ENCODE measurements around the gene TFF3.

TFF3 gene

DNA sequence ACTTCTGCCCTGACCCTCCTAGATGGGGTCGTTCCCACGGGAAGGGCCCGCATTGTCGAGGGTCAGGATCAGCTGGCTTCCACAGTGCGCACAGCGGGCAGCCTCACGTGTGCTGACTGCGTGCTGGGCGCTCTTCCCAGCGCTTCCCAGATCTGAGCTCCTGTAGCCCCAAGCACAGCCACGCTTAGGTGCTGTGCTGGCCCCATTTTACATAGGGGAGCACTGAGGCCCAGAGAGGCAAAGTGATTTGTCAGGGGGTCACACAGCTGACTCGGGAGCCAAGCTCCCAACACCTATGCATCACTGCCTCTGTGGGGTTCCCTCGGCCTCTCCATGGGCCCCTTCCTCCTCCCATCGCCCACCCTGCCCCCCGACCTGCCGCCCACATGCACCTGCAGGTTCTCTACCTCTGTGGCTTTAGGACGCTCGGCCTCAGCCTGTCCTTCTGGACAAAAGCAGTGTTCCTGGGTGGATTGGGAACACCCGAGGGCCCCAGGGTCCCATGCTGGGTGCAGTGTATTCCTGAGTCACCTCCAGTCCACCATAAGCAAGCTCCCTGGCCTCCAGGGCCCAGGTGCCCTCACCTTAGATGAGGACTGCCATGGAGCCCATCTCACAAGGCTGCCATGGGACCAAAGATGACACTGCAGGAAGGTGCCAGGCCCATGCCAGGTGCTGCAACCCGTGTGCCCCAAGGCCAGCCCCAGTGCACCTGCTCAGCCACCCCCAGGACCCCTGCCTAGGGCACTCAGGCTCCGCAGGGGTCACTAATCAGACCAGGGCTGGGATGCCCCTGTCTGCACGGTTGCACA is 23.3 kb downstream of the TFF3 start:
- Histone ChIP-seq H3K9ac (ENCODE audit: low read depth in 1 of 2, low read length in 2 of 2) (no peak overlapping the region), H3K4me1 (ENCODE audit: control insufficient read depth in 2 of 2, insufficient read depth in 2 of 2, low read length in 2 of 2) (no peaks in the 10 kb centered on the region), H3K4me3 (ENCODE audit: low read length in 2 of 2) (no peak overlapping the region), H3K36me3 (ENCODE audit: control insufficient read depth in 2 of 2, insufficient read depth in 2 of 2, low read length in 2 of 2) (peaks cover 37 to 48% of the 10 kb centered on the region in 2 donors), H3K9me3 (ENCODE audit: control insufficient read depth in 2 of 2, low read length in 2 of 2) (no peaks in the 10 kb centered on the region), H3K27me3 (ENCODE audit: control insufficient read depth in 2 of 2, insufficient read depth in 2 of 2, low read length in 2 of 2) (no peaks in the 10 kb centered on the region), H3K27ac (ENCODE audit: low read depth in 2 of 2, low read length in 2 of 2) (no peak overlapping the region)

DNA sequence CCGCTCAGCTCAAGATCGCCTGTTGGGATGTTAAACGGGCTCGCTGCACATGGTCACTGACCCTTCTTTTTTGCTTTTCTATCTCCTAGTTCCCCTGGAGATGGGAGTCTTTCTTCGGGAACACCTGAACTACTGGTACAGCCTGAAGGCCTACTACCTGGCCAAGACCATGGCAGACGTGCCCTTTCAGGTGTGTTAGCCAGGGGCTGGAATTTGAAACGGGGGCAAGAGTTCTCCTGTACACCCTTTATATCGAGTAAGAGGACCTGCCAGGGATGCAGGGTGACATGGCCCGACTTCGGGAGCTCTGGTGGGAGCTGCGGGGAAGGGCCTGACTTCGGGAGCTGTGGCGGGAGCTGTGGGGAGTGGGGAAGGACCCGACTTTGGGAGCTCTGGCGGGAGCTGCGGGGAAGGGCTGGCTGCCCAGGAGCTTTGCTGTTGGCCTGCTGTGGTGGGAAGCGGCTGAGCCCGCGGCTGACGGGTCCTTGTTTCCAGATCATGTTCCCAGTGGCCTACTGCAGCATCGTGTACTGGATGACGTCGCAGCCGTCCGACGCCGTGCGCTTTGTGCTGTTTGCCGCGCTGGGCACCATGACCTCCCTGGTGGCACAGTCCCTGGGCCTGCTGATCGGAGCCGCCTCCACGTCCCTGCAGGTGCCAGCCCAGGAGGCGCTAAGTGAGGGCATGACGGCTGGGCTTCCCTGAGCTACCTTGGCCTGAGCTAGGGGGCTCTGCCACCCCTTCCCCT is 24.0 kb downstream of the TFF3 start:
- peaks cover 42 to 53% of the 10 kb centered on the region in 2 donors for H3K36me3 ChIP-seq (ENCODE audit: control insufficient read depth in 2 of 2, insufficient read depth in 2 of 2, low read length in 2 of 2)

DNA sequence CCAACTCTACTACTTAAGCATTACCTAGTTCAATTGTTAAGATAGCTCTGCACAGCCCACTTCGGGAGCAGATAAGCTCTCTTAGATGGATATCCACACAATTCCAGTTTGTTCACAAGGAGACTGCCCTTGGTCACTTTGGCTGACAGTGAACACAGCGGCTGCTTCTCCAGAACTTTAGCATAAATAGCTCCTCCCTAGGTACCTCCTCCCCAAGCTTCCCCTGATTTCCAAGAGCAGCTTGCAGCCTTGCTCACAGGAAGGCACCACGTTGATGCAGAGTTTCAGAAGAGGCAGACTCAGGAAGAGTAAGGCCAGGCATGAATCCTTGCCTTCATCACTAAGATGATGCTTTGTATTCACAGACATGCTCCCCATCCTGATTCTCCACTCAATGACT is 24.7 kb downstream of the TFF3 start:
- peaks cover 42 to 56% of the 10 kb centered on the region in 2 donors for H3K36me3 ChIP-seq (ENCODE audit: control insufficient read depth in 2 of 2, insufficient read depth in 2 of 2, low read length in 2 of 2)
- no peaks in the 10 kb centered on the region for H3K4me1 ChIP-seq (ENCODE audit: control insufficient read depth in 2 of 2, insufficient read depth in 2 of 2, low read length in 2 of 2)
- no peak overlapping the region for H3K4me3 ChIP-seq (ENCODE audit: low read length in 2 of 2)
- H3K27me3 ChIP-seq (ENCODE audit: control insufficient read depth in 2 of 2, insufficient read depth in 2 of 2, low read length in 2 of 2) = no peaks in the 10 kb centered on the region
- H3K27ac ChIP-seq (ENCODE audit: low read depth in 2 of 2, low read length in 2 of 2) = no peak overlapping the region
- H3K9ac ChIP-seq (ENCODE audit: low read depth in 1 of 2, low read length in 2 of 2) = no peak overlapping the region
- H3K9me3 ChIP-seq (ENCODE audit: control insufficient read depth in 2 of 2, low read length in 2 of 2) = no peaks in the 10 kb centered on the region

More for the DNA sequence above, 24.0 kb downstream of the TFF3 start:
- Histone ChIP-seq H3K27me3 (ENCODE audit: control insufficient read depth in 2 of 2, insufficient read depth in 2 of 2, low read length in 2 of 2) (no peaks in the 10 kb centered on the region), H3K4me3 (ENCODE audit: low read length in 2 of 2) (no peak overlapping the region), H3K27ac (ENCODE audit: low read depth in 2 of 2, low read length in 2 of 2) (no peak overlapping the region), H3K9ac (ENCODE audit: low read depth in 1 of 2, low read length in 2 of 2) (no peak overlapping the region), H3K4me1 (ENCODE audit: control insufficient read depth in 2 of 2, insufficient read depth in 2 of 2, low read length in 2 of 2) (no peaks in the 10 kb centered on the region), H3K9me3 (ENCODE audit: control insufficient read depth in 2 of 2, low read length in 2 of 2) (no peaks in the 10 kb centered on the region)

DNA sequence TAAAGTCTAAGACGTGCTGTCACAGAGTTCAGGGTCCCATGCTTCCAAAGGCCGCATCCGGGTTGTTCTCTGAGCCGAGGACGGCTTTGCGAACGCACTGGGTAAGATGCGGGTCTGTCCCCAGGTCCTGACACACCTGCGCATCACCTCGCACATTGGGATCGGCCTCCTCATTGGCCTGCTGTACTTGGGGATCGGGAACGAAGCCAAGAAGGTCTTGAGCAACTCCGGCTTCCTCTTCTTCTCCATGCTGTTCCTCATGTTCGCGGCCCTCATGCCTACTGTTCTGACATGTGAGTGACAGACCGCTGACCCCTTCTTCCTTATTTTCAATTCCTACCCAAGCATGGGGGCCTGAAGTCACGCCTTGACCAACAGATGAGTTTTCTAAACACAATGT is 25.3 kb downstream of the TFF3 start:
- H3K36me3 ChIP-seq (ENCODE audit: control insufficient read depth in 2 of 2, insufficient read depth in 2 of 2, low read length in 2 of 2) = peaks cover 42 to 57% of the 10 kb centered on the region in 2 donors

DNA sequence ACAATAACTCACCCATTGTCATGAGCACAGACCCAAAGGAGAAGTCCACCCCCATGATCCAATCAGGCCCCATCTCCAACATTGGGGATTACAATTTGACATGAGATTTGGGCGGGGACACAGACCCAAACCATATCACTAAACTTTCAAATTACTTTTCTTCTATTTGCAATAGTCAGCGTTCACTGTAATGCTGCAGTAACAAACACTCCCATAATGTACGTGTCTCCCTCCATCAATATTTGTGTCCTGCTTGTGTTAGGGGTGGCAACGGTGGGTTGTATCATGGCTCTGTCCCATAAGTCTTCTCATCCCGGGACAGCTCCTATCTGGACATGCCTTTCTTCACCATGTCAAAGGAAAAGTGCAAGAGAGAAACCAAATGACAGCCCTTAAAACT is 26.2 kb downstream of the TFF3 start:
- no peaks in the 10 kb centered on the region for H3K4me1 ChIP-seq (ENCODE audit: control insufficient read depth in 2 of 2, insufficient read depth in 2 of 2, low read length in 2 of 2)
- H3K36me3 ChIP-seq (ENCODE audit: control insufficient read depth in 2 of 2, insufficient read depth in 2 of 2, low read length in 2 of 2) = peaks cover 44 to 55% of the 10 kb centered on the region in 2 donors
- H3K9ac ChIP-seq (ENCODE audit: low read depth in 1 of 2, low read length in 2 of 2) = no peak overlapping the region
- H3K27me3 ChIP-seq (ENCODE audit: control insufficient read depth in 2 of 2, insufficient read depth in 2 of 2, low read length in 2 of 2) = no peaks in the 10 kb centered on the region
- H3K27ac ChIP-seq (ENCODE audit: low read depth in 2 of 2, low read length in 2 of 2) = no peak overlapping the region
- no peaks in the 10 kb centered on the region for H3K9me3 ChIP-seq (ENCODE audit: control insufficient read depth in 2 of 2, low read length in 2 of 2)
- H3K4me3 ChIP-seq (ENCODE audit: low read length in 2 of 2) = no peak overlapping the region

More for the DNA sequence above, 25.3 kb downstream of the TFF3 start:
- H3K27ac ChIP-seq (ENCODE audit: low read depth in 2 of 2, low read length in 2 of 2) = no peak overlapping the region
- H3K27me3 ChIP-seq (ENCODE audit: control insufficient read depth in 2 of 2, insufficient read depth in 2 of 2, low read length in 2 of 2) = no peaks in the 10 kb centered on the region
- no peak overlapping the region for H3K9ac ChIP-seq (ENCODE audit: low read depth in 1 of 2, low read length in 2 of 2)
- H3K4me3 ChIP-seq (ENCODE audit: low read length in 2 of 2) = no peak overlapping the region
- H3K9me3 ChIP-seq (ENCODE audit: control insufficient read depth in 2 of 2, low read length in 2 of 2) = no peaks in the 10 kb centered on the region
- no peaks in the 10 kb centered on the region for H3K4me1 ChIP-seq (ENCODE audit: control insufficient read depth in 2 of 2, insufficient read depth in 2 of 2, low read length in 2 of 2)

DNA sequence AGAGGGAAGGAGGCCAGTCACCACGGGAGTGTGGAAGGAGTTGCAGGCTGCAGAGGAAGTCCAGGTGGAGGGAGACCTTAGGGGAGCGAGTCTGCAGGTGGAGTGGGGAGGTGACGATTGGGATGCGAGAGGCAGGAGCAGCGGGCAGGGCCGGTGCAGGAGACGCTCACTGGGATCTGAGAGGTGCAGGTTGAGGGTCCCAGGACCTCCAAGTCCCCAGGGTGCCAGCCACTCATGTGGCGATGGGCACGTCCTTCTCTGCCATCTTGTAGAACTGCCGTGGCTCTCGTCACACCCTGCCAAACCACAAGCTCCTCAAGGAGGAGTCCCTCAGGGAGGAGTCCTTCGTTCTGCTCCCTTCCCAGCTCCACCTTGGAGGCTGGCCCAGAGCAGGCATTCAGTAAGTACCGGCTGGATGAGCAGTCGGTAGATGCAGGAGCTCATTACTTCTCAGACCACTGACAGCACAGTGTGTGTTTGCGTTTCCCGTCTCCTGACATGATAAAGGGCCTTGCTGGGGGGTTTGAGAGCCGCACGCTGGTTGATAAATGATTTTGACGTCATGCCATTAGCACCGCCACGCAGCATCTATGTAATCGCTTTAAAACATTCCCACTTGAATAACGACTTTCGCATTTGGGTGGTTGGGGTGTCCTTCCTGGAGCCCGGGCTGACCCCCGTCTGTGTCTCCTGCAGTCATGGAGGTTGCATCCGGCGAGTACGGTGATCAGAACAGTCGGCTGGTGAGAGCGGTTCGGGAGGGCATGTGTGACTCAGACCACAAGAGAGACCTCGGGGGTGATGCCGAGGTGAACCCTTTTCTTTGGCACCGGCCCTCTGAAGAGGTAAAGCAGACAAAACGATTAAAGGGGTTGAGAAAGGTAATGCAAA is 27.8 kb downstream of the TFF3 start:
- Histone ChIP-seq H3K36me3 (ENCODE audit: control insufficient read depth in 2 of 2, insufficient read depth in 2 of 2, low read length in 2 of 2) (peaks cover 35 to 52% of the 10 kb centered on the region in 2 donors), H3K9ac (ENCODE audit: low read depth in 1 of 2, low read length in 2 of 2) (no peak overlapping the region), H3K27ac (ENCODE audit: low read depth in 2 of 2, low read length in 2 of 2) (no peak overlapping the region), H3K4me3 (ENCODE audit: low read length in 2 of 2) (no peak overlapping the region), H3K4me1 (ENCODE audit: control insufficient read depth in 2 of 2, insufficient read depth in 2 of 2, low read length in 2 of 2) (no peaks in the 10 kb centered on the region), H3K27me3 (ENCODE audit: control insufficient read depth in 2 of 2, insufficient read depth in 2 of 2, low read length in 2 of 2) (no peaks in the 10 kb centered on the region), H3K9me3 (ENCODE audit: control insufficient read depth in 2 of 2, low read length in 2 of 2) (no peaks in the 10 kb centered on the region)

DNA sequence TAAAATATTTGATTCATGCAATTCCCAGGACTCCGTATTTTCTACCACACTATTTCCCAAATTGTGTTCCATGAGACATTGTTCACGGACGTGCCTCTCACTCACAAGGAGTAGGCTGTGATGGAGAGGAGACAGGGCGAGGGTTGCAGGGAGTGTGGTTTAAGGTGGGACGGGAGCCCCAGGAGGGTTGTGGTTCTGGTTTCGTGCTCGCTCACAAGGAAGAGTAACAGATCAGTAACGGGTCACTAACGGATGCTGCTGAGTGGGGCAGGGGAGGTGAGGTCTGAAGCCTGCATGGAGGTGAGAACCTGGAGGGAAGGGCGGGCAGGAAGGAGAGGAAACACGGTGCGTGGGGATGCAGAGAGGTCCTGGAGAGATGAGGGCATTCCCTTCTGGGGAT is 28.8 kb downstream of the TFF3 start:
- no peak overlapping the region for H3K4me3 ChIP-seq (ENCODE audit: low read length in 2 of 2)
- no peak overlapping the region for H3K9ac ChIP-seq (ENCODE audit: low read depth in 1 of 2, low read length in 2 of 2)
- no peaks in the 10 kb centered on the region for H3K27me3 ChIP-seq (ENCODE audit: control insufficient read depth in 2 of 2, insufficient read depth in 2 of 2, low read length in 2 of 2)
- H3K27ac ChIP-seq (ENCODE audit: low read depth in 2 of 2, low read length in 2 of 2) = no peak overlapping the region
- peaks cover 36 to 52% of the 10 kb centered on the region in 2 donors for H3K36me3 ChIP-seq (ENCODE audit: control insufficient read depth in 2 of 2, insufficient read depth in 2 of 2, low read length in 2 of 2)
- H3K9me3 ChIP-seq (ENCODE audit: control insufficient read depth in 2 of 2, low read length in 2 of 2) = no peaks in the 10 kb centered on the region
- H3K4me1 ChIP-seq (ENCODE audit: control insufficient read depth in 2 of 2, insufficient read depth in 2 of 2, low read length in 2 of 2) = no peaks in the 10 kb centered on the region

DNA sequence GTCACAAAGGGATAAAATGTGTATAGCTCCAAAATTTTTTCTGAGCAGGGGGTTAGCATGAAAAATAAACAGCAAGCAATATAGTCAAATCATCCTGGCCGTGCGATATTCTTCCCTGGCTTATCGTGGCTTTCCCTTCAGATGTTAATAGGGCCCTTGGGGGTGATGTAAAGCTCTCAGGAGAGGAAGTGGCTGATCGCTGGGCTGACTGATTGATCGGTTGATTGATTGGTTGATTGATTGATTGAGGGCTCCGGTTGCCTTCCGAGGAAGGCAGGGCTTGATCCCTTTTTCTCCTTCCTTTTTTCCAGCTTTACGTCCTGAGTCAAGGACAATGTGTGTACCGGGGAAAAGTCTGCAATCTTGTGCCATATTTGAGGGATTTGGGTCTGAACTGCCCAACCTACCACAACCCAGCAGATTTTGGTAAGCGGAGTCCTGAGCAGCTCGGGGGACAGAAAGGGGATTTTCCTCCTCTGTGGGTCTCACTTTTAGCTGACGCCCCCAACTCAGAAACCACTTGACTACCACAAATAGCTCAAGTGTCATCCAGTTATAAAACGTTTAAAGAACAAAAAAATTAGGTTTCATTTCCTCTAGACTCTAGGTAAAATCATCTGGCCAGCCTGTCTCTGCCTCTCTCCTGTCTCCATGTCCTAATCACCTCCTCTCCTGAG is 29.5 kb downstream of the TFF3 start:
- Histone ChIP-seq H3K36me3 (ENCODE audit: control insufficient read depth in 2 of 2, insufficient read depth in 2 of 2, low read length in 2 of 2) (peaks cover 34 to 52% of the 10 kb centered on the region in 2 donors), H3K27me3 (ENCODE audit: control insufficient read depth in 2 of 2, insufficient read depth in 2 of 2, low read length in 2 of 2) (no peaks in the 10 kb centered on the region), H3K27ac (ENCODE audit: low read depth in 2 of 2, low read length in 2 of 2) (no peak overlapping the region), H3K9ac (ENCODE audit: low read depth in 1 of 2, low read length in 2 of 2) (no peak overlapping the region), H3K9me3 (ENCODE audit: control insufficient read depth in 2 of 2, low read length in 2 of 2) (no peaks in the 10 kb centered on the region), H3K4me3 (ENCODE audit: low read length in 2 of 2) (no peak overlapping the region), H3K4me1 (ENCODE audit: control insufficient read depth in 2 of 2, insufficient read depth in 2 of 2, low read length in 2 of 2) (no peaks in the 10 kb centered on the region)

DNA sequence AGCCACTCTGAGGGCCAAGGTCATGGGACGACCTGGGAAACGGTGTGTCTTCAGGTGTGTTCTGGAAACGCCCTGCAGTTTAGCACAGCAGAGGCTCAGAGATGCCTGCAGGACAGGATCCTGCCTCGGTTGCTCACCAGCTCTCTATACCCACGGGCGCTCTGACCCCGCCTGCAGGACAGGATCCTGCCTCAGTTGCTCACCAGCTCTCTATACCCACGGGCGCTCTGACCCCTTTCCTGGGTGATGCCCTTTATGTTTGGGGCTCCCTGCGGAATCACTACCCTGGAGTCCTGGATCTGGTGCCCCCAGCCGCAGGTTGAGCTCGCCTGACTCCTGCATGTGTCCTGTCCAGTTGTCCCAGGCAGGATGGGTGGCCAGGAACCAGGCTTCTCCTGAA is 32.5 kb downstream of the TFF3 start:
- Histone ChIP-seq H3K9me3 (ENCODE audit: control insufficient read depth in 2 of 2, low read length in 2 of 2) (no peaks in the 10 kb centered on the region), H3K27me3 (ENCODE audit: control insufficient read depth in 2 of 2, insufficient read depth in 2 of 2, low read length in 2 of 2) (no peaks in the 10 kb centered on the region), H3K9ac (ENCODE audit: low read depth in 1 of 2, low read length in 2 of 2) (no peak overlapping the region), H3K27ac (ENCODE audit: low read depth in 2 of 2, low read length in 2 of 2) (no peak overlapping the region), H3K4me1 (ENCODE audit: control insufficient read depth in 2 of 2, insufficient read depth in 2 of 2, low read length in 2 of 2) (no peaks in the 10 kb centered on the region), H3K4me3 (ENCODE audit: low read length in 2 of 2) (no peak overlapping the region), H3K36me3 (ENCODE audit: control insufficient read depth in 2 of 2, insufficient read depth in 2 of 2, low read length in 2 of 2) (peaks cover 25 to 34% of the 10 kb centered on the region in 2 donors)
